GM18511 (cell line): Measurements from ENCODE around the gene BGN.

Experiments
- ATAC-seq: cut with Tn5 transposase; IDR thresholded peaks from one replicate; pipeline ENCODE4 v1.9.1; 2021; ENCODE audit warnings: mild to moderate bottlenecking, moderate library complexity; ENCODE audit not compliant: unreplicated experiment

BGN gene

DNA sequence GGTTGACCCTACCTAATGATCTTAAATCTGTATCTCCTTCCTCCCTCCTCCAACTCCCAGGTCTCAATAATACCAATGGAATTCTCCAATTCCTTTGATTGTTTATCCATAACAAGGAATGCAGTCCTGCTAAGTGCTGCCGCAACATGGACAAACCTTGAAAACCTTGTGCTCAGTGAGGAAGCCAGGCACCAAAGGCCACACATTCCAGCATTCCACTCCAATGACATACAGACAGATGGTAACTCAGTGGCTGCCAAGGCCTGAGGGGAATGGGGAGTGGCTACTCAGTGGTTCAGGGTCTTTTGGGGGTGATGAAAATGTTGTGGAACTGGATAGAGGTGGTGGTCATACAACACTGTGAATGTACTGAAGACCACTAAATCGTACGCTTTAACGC lies 34.8 kb upstream of the BGN start:
- ATAC-seq, result no peak

DNA sequence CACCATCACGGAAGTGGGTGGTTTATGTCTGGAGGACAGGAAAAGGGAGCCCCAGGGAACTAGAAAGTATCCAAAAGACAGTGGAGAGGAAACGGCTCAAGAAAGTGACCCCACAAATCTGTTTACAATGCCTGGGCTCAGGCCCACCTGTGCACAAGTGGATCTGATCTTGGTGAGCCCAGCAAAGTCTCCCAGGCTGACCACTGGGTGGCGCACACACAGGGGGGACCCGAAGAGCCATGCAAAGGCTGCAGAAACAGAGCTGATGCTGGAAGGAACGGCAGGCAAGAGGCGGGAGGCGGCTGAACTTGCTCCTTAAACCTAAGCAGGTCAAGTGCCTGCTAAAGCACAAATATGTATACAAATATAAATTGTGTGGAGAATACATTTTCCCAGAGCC lies 34.0 kb upstream of the BGN start:
- ATAC-seq, result no peak

DNA sequence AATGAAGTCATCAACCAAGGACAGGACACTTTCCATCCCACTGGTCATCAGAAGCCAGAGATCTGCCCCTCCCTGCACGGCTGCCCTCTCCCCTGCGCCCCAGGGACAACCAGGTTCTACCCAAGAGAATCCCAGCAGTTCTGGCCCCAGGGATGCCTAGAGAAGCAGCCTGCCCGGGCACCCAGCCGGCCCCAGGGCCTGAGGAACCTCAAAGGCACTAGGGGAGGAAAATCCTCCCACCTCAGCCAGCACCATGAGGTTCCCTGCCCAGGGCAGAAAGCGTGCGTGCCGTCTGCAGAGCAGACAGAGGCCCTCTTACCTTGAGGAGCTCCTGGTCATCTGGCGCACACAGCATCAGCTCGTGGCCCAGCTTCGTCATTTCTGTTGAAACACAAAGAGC lies 32.5 kb upstream of the BGN start:
- ATAC-seq, result no peak

DNA sequence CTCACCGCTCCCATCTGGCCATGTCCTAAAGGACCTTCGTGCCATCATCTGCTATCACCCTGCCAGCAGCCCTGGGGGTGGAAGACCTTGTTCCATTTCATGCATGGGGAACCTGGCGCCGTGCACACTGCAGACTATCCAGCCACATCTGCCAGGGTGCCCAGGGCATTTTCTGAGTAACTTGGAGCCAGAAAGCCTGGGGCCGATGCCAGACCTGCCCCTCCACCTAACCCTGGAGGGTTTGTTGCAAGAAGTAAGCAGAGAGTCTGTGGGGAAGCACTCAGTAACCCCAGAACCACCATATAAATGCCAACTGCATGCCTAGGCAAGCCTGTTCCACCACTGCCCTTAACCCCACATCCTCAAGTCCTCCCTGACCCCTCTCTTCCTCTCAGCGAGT lies 31.7 kb upstream of the BGN start:
- no peak for ATAC-seq

DNA sequence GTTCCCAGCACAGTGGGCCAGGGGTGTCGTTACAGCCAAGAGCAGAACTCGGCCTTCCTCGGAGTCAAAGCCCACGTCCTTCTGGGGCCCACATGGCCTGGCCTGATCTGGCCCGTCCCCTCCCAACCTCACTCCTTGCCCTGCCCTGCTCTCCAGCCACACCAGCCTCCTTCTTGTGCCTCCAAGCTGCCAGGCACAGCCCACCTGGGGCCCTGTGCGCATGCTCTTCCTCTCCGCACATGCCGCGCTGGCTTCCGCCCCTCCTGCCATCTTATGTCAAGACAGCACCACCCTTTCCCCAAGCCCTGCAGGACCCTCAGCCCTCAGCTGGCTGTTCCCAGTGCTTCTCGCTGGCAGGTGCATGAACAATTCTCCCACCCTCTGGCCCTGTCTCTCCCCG lies 31.2 kb upstream of the BGN start:
- no peak for ATAC-seq

DNA sequence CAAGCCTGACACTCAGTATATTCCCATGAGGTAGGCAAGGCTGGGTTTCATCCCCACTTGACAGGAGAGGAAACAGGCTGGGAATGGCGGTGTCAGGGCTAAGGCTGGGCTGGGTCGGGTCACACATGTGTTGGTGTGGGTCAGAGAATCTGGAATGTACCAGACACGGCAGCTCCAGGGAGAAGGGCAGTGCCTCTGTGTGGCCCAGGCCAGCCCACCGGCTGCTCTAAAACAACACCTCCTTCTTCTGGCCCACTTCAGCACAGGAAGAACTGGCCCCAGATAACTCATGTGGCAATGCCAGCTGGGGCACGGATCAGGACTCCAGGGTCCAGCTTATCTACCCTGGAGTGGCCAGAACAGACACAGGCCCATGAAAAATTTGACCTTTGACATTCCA lies 30.7 kb upstream of the BGN start:
- no peak for ATAC-seq

DNA sequence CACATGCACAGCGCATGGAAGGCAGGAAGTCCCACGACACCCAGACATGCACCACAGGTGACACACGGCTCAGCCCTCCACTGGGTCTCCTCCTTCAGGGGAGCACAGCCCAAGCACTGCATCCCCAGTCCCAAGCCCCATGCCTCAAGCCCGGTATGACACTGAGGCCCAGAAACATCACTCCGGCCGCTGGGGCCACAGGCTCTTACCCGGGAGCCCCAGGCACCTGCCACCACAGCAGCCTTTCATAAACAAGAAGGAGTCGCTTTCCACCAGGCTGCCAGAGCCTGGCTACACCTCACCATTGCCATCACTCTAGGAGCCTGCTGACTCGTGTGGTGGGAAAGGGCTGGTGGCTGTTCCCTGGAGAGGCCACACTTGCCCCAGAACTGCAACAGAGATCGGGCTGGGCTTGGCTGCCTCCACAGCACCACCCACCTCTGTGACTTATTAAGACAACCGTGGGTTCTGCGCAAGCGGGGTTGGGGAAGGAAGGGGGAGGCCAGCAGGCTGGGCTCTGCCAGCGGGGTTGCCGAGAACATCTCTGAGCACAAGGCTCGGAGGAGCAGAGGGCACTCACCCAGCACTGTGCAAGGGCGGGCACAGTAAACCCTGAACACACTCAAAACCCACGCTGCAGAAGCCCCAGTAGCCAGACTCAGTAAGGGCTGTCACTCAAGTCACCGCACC lies 28.9 kb upstream of the BGN start:
- no peak for ATAC-seq

DNA sequence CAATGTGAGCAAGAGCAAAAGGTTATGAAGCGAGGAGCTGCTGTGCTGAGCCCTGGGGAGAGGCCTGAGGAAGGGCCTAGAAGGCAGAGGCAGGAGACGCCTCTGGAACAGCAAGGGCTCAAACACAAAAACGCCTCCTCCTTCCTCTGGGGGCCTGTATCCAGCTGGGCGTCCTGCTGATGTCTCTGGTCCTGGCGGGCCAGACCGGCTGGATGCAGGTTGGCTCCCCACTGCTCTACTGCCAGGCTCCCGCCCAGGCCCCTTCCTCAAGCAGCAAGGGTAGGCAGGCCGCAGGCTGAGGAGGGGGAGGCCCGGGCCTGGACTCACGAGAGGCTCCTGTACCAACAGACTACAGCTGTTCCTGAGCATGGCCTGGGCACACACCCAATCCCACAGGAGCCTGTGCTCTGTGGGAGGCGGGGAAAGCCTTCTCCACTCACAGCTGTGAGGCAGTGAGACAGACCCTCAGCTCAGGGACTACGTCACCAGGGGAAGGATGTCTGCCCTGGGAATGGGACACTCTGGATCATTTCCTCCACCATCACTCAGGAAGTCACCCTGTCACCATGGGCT lies 26.7 kb upstream of the BGN start:
- ATAC-seq, result no peak

DNA sequence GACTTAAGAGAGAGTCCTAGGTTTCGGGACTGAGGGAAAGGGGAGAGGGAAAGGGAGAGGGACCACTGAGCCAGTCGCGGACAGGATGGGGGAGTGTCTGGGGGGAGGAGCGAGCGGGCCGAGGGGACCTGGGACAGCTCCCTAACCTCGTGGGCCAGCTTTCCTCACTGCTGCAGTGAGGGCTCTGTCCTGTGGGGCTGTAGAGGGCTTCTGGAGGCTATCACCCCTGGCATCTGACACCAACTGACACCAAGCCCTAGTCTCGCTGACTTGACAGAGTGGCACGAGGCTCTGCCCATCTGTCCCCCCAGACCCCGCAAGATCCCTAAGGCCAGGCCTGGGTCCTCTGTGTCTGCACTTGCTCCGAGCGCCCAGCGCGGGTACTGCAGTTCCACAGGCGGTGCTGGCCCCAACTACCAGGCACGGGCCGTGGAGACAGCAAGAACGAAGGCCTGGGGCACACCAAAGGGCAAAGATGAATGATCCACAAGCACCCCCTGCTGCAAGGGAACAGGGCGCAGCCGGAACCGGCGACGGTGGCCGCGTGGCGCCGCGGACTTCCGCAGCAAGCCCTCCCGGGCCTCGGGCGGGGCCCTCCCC lies 24.9 kb upstream of the BGN start:
- peak; percentile 47 for ATAC-seq

DNA sequence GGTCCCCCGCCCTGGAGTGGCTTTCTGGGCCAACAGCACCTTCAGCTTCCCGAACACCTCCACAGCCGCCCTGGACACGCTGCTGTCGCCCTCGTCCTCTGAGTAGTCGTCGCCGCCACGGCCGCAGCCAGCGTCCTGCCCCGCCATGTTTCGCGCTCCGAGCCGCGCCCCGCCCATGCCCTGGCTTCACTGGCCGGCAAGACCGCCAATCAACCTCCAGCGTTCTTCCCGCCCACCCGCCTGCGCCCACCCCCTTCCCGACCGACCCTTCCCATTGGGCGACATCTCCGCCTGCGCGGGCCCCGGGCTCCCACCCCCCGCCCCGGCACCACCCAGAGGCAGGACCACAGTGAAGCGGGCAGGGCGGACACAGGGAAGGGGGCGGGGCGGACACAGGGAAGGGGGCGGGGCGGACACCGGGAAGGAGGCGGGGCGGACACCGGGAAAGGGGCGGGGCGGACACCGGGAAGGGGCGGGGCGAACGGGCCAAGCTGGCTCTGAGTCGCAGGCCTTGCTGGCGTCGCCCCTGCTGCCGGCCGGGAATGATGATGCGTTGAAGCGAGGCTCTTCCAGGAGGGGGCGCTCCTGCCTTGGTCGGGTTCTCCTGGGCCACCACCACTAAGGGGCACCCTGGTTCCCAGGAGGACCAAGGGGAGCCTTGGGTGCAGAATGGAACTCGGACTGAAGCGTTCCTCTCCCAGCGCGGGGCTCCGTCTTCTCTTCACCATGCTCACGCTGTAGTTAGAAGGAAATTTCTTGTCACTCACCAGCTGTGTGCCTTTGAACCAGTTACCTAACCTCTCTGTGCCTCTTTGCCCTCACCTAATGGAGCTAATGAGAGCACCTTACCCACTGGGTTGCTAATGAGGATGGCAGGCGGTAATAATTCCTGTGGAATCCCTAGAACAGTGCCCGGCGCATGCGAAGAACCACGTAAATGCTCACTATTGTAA lies 24.1 kb upstream of the BGN start, which contains the start of gene HAUS7:
TSS of gene HAUS7 (minus strand) at position 166 of the 953 bp plus-strand sequence. CDS start at position 147, 19 bp downstream.
- ATAC-seq, result peak; percentile 82

DNA sequence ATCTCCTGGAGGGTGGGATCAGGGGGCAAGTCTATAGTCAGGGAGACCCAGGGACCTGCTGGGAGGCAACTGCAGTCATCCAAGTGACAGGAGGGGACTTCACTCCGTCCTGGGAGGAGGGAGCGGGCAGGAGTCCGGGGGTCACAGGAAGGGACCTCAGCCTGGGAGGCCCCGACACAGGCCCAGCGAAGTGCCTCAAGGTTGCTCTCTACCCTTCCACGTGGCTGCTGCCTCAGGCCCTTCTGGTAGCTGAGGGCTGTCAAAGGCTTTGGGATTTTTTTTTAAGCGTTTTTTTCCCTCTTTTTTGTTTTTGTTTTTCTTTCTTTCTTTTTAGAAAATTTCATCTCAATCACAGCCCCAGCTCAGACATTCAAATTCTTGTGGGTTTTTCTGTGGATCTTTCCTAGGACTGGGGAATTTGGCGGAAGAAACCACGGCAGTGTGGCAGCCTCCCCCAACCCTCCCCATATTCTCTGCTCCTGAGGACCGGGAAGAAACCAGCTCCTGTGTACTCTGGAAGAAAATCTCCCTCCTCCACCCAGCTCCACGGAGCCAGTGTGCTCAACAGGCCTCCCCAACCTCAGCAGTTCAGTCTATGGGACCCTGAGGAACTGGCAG lies 23.0 kb upstream of the BGN start:
- ATAC-seq, result no peak

DNA sequence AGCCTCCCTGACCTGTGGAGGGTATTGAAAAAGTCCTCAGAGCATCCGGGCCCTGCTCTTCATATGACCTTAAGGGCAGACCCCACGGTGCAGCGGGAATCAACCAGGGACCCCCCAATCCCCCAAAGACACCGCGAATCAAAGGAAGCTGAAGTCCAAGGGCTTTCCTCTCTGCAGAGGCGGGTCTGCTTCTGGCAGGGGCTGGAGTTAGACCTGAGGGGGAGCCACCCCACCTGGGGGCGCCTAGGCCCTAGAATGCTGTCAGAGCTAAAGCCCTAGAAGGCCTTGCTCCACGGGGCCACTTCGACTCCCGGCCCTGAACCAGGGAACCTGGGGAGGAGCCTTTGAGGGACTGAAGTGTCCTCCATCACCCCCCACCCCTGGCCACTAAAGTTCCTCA lies 21.7 kb upstream of the BGN start:
- ATAC-seq, result no peak

DNA sequence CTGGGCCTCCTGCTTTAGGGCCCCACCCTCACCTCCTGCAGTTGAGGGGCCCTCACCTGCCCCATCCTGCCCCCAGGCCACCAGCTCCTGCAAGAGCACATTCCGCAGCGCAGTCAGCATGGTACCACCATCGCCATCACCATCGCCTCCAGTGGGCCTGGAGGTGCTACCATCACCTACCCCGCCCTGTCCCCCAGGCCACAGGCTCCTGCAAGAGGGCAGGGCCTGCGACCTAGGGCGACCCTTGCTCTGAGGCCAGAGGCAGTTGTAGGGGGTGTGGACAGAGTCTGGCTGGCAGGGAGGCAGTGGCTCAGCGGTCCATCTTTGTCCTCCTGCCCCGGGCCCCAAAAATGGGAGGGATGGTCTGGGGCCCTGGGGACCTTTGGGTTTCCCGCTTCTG lies 20.5 kb upstream of the BGN start:
- ATAC-seq, result no peak

DNA sequence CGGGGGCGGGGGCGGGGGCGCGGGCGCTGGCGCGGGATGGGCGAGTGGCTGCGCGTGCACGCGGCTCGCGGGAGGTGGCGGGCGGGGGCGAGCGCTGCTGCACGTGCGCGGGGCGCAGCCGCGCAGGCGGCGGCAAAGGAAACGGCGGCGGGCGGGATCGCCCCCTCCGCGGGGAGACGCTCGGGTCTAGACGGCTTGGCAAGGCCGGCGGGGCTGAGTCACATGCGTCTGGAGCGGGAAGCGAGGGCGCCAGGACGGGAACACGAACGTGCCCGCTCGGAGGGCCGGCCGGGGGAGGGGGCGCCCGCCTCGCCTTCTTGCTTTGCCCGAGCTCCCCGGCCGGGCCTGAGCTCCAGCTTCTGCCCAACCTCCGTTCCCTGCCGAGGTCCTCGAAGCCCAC lies 20.1 kb upstream of the BGN start:
- no peak for ATAC-seq

DNA sequence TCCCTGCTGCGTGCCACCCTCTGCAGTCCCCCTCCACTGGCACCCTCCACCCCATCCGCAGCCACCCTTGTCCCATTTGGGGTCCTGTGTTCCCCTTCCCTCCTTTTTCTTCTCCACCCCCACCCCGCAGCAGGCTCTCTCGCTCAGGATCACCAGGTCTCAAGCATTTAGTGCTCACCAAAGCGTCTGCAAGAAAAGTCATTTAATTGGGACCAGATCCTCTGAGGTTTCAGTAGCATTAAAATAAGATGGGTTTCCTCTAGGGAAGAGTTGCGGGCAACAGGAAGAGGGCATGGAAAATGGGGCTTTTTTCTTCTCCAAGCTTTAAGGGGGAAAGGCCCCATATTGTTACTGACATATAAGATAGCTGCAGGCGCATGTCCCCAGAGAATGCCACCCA lies 19.5 kb upstream of the BGN start:
- ATAC-seq, result no peak

DNA sequence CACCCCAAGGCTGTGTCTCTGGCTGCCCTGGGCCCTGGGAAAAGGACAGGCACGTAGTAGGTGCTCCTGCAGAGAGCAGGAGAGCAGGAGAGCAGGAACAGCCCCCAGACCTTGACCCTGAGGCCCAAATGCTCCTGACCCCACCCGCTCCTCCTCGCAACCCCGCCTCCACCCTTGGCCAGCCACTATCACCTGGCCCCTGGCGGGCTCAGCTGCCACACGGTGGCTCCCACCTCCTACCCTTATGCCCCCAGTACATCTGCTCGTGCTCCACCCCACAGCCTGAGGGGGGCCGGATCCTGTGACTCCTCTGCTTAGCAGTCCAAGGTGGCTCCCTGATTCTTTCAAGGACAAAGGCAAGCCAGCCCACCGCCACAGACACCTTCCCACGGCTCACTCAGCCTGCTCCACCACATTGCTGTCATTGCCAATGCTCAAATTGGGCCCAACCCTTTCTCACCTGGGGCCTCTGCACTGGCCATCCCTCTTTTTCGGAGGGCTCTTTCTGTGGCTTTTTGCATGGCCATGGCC lies 19.0 kb upstream of the BGN start:
- ATAC-seq, result no peak

DNA sequence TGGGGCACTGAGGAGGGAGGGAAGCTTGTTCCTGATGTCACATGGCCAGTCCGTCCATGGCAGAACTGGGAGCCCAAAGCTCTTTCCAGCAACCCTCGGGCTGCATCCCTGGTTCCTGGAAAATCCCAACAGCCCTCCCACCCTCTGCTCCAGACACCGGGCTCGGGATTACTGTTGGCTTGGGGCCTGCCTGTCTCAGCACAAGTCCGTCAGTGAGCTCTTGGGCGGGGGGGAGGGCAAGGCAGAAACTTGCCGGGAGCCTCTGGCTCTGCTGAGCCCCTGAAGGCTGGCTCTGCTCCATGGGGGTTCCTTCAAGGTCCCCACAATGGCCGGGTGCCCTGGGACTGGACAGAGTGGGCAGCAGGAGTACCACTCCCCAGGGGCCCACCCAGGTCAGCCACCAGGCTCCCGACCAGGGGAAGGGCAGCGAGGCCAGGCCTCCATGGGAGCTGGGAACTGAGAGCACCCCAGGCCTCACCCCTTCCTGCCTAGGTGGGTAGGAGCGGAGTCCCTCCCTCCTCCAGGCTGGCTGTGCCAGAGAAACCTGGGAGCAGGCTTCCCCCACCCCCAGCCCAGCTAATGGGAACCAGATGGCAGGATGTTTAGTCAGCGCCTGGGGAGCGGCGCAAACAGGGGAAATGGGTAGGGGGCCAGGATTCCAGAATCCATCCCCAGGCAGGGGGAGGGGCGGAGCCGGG lies 18.0 kb upstream of the BGN start:
- ATAC-seq, result no peak

DNA sequence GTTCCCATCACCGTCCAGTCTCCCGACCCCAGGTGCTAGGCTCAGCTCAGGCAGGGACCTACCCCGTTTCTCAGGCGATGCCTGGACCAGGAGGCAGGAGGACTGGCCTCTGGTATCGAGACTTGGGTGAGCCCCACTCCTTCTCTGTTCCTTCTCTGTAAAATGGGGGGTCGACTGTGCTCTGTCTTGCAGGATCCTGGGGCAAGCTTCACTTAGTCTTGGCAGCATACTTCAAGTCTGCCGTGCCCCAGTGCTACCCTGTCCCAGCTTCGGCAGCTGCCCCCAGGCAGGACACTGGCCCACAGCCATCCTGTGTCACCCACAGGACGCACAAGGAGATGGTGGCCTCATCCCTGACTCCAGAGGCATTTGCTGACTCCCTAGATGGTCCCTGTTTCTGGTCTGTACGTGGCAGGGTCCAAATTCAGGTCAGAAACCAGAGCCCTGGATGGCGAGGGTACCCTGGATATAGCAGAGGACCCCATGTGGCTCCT lies 17.4 kb upstream of the BGN start:
- ATAC-seq, result no peak

DNA sequence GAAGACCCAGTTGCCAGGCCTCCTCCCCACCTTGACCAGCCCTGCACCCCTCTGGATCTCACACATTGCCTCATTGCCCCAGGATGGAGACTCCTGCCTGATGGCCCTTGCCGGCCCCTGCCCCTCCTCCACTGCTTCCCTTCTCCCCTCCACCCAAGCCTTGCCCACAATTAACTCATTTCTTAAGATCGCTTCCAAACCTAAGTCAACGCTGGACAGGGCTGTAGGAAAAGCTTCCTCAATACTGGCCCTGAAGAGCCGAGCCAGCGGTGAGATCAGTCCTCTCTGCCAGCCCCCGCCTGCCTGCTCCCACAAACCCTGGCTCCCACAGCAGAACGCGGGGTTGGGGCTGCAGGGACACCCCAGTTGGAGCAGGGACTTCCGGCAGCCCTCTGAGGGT lies 16.9 kb upstream of the BGN start:
- no peak for ATAC-seq

DNA sequence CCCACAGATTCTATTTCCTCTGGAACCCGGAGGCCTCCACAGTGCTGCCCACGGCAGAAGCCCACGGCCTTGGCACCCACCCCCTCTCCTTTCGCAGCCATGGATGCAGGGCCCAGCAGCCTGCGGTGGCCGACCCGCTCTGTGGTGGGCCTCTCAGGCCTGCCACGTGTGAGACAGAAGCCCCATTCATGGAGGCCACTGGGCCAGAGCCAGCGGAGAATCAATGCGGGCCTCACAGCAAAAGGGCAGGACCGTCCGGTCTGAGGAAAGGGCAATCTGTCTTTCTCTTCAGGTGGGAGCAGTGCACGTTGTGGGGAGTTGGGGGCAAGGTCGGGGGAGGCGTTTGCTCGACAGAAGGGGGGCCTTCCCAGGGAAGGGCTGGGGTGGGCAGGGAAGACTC lies 16.0 kb upstream of the BGN start:
- no peak for ATAC-seq
